T47D (cell line): ENCODE results near the gene MCUB.
A peak's percentile ranks its signal among the peaks of the same experiment; 100 is the strongest.
"Not testable (repeated sequence)": the region's sequence is repeated elsewhere in the genome, so short reads cannot be mapped to it uniquely, and the experiment has no call there.

ENCODE experiments used
- DNase-seq, 2 experiments: peaks; one replicate each; pipeline versions ENCODE4 v3.0.0 to v3.0.0-alpha.2; 2011 to 2012; ENCODE audit warnings: low read depth in 1 of 2, low spot score in 1 of 2
- JUND ChIP-seq: IDR thresholded peaks from 2 replicates; pipeline ENCODE4 v1.6.1; 2012; ENCODE audit warnings: low read depth
- in situ Hi-C: cut with HindIII; loops from 2 replicates; pipeline ENCODE4 v1.10.0; 2016; ENCODE audit warnings: low sequenced_read_pairs, low pct_unique_long_range_greater_than_20kb

Gene MCUB

GRCh38 chr4:109560687-109561461 is 828 bp downstream of the MCUB start:
- in situ Hi-C loops = no loop called here
- TF ChIP-seq JUND = no peak
- peak; percentile 21 to 23 for DNase-seq

GRCh38 chr4:109562457-109563239 is 2.6 kb downstream of the MCUB start:
- in situ Hi-C loops = no loop called here
- no peak for DNase-seq

GRCh38 chr4:109571494-109571893 is 11.4 kb downstream of the MCUB start:
- in situ Hi-C loops = no loop called here
- TF ChIP-seq JUND = no peak
- no peak for DNase-seq

More at GRCh38 chr4:109562457-109563239, 2.6 kb downstream of the MCUB start:
- TF ChIP-seq JUND = no peak

GRCh38 chr4:109572154-109572553 is 12.1 kb downstream of the MCUB start:
- TF ChIP-seq JUND = no peak
- no peak for DNase-seq
- in situ Hi-C loops = no loop called here

GRCh38 chr4:109574443-109574850 is 14.4 kb downstream of the MCUB start:
- no peak for TF ChIP-seq JUND
- in situ Hi-C loops = no loop called here
- peak; percentile 55 to 73 for DNase-seq

- in situ Hi-C loops = no loop called here
- TF ChIP-seq JUND = no peak
- DNase-seq = no peak
Measured at GRCh38 chr4:109574931-109575804, 15.1 kb downstream of the MCUB start.

GRCh38 chr4:109576462-109576861 is 16.4 kb downstream of the MCUB start:
- peak in 1 of 2 experiments; percentile 28 for DNase-seq
- no peak for TF ChIP-seq JUND
- in situ Hi-C loops = no loop called here

- no peak for DNase-seq
- no peak for TF ChIP-seq JUND
- in situ Hi-C loops = no loop called here
Measured at GRCh38 chr4:109578846-109579245, 18.8 kb downstream of the MCUB start.

GRCh38 chr4:109579997-109580396 is 20.0 kb downstream of the MCUB start:
- DNase-seq, in situ Hi-C loops: not testable (repeated sequence)

GRCh38 chr4:109588176-109588575 is 28.1 kb downstream of the MCUB start:
- DNase-seq = no peak

GRCh38 chr4:109589119-109589518 is 29.1 kb downstream of the MCUB start:
- DNase-seq = peak in 1 of 2 experiments; percentile 84
- no peak for TF ChIP-seq JUND
- in situ Hi-C loops = no loop called here

More at GRCh38 chr4:109588176-109588575, 28.1 kb downstream of the MCUB start:
- in situ Hi-C loops = no loop called here
- TF ChIP-seq JUND = no peak

GRCh38 chr4:109589605-109590004 is 29.6 kb downstream of the MCUB start:
- peak in 1 of 2 experiments; percentile 34 for DNase-seq
- no peak for TF ChIP-seq JUND
- in situ Hi-C loops = no loop called here
